ENCODE data around the gene ITGA1.

ITGA1 gene

GRCh38 chr5:52839285-52839684 is 51.6 kb downstream of the ITGA1 start:
- no peak for DNase-seq (ENCODE audit: low read depth in 1 of 2, low spot score in 1 of 2)
- Histone ChIP-seq H3K4me3 (replicated peaks; ENCODE audit: insufficient read depth, low read length) (no peak overlapping the region), H3K27me3 (ENCODE audit: insufficient read depth, poor library complexity, severe bottlenecking) (no peaks in the 10 kb centered on the region), H3K27ac (replicated peaks) (no peak overlapping the region)
- TF ChIP-seq CTCF (IDR thresholded peaks at IDR 0.05; ENCODE audit: insufficient read depth, low read length): no peak
- no peak for TF ChIP-seq SPI1 (IDR thresholded peaks at IDR 0.05; ENCODE audit: borderline replicate concordance, low read depth)
- TF ChIP-seq POLR2AphosphoS5 (IDR thresholded peaks at IDR 0.05; ENCODE audit: low read depth): no peak
- TF ChIP-seq GABPA (IDR thresholded peaks at IDR 0.05; ENCODE audit: low read depth): no peak
- TF ChIP-seq REST (IDR thresholded peaks at IDR 0.05; ENCODE audit: insufficient replicate concordance, low read depth): no peak

GRCh38 chr5:52840277-52841050 is 52.7 kb downstream of the ITGA1 start:
- no peak for TF ChIP-seq REST (IDR thresholded peaks at IDR 0.05; ENCODE audit: insufficient replicate concordance, low read depth)
- TF ChIP-seq CTCF (IDR thresholded peaks at IDR 0.05; ENCODE audit: insufficient read depth, low read length): no peak
- TF ChIP-seq SPI1 (IDR thresholded peaks at IDR 0.05; ENCODE audit: borderline replicate concordance, low read depth): no peak
- no peak for TF ChIP-seq GABPA (IDR thresholded peaks at IDR 0.05; ENCODE audit: low read depth)
- TF ChIP-seq POLR2AphosphoS5 (IDR thresholded peaks at IDR 0.05; ENCODE audit: low read depth): no peak
- H3K27ac ChIP-seq (replicated peaks): no peak overlapping the region
- no peak overlapping the region for H3K4me3 ChIP-seq (replicated peaks; ENCODE audit: insufficient read depth, low read length)
- H3K27me3 ChIP-seq (ENCODE audit: insufficient read depth, poor library complexity, severe bottlenecking): peaks cover 4% of the 10 kb centered on the region
- DNase-seq (ENCODE audit: low read depth in 1 of 2, low spot score in 1 of 2): no peak

- H3K27ac ChIP-seq (replicated peaks): no peak overlapping the region
- no peak for DNase-seq (ENCODE audit: low read depth in 1 of 2, low spot score in 1 of 2)
- peaks cover 4% of the 10 kb centered on the region for H3K27me3 ChIP-seq (ENCODE audit: insufficient read depth, poor library complexity, severe bottlenecking)
- H3K4me3 ChIP-seq (replicated peaks; ENCODE audit: insufficient read depth, low read length): no peak overlapping the region
- TF ChIP-seq POLR2AphosphoS5 (IDR thresholded peaks at IDR 0.05; ENCODE audit: low read depth) (no peak), GABPA (IDR thresholded peaks at IDR 0.05; ENCODE audit: low read depth) (no peak), CTCF (IDR thresholded peaks at IDR 0.05; ENCODE audit: insufficient read depth, low read length) (no peak), SPI1 (IDR thresholded peaks at IDR 0.05; ENCODE audit: borderline replicate concordance, low read depth) (no peak), REST (IDR thresholded peaks at IDR 0.05; ENCODE audit: insufficient replicate concordance, low read depth) (no peak)
Observed at GRCh38 chr5:52841114-52841513, 53.4 kb downstream of the ITGA1 start.
